ENCODE data around the gene KIF26B.

Gene KIF26B

DNA sequence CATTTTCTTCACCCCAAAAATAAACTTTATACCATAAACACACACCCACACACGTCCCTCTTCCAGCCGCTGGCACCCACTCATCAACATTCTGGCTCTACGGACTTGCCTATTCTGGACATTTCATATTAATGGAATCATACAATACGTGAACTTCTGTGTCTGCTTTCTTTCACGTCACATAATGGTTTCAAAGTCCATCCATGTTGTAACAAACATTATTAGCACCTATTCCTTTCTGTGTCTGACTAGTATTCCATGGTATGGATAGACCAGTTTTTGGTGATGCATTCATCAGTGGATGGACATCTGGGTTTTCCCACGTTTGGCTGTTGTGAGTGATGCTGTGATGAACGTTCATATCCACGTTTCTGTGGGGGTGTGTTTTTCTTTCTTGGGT is 323.2 kb downstream of the KIF26B start:
- no peak for DNase-seq

GRCh38 chr1:245480393-245481120 is 325.8 kb downstream of the KIF26B start:
- no peak for DNase-seq

DNA sequence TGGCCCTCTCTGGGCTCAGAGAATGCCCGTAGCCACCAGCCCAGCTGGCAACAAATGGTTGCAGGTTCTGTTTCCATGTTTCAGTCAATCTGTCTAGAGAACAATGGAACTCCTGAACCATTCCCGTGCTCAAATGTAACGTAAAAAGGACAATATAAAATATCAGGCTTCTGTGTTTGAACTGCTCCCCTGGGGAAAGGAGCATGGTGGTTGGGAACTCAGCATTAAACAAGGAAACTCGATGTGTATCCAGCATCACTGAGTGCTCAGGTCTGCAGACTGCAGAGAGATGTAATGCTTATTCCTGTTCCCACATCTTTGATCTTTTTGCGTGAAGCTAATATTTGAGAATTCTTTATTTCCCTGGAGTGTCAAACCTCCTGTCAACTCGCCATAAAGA is 326.5 kb downstream of the KIF26B start:
- no peak for DNase-seq

DNA sequence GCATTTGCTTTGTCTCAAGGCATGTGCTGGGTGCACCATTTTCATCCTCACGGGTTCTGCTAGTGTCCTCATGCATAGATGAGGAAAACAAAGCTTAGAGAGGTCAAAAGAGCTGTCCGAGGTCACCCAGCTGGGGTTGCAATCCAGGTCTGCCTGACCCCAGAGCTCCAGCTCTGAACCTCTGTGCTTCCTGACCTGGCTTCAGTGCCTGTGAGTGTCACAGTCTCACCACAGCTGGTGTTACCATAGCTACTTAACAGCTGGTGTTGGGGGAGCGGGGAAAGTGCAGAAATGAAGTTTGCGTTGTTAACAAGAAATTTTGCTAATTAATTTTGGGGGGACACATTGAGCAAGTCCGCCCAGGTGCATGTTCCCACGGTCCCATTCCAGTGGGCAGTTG is 328.5 kb downstream of the KIF26B start:
- no peak for DNase-seq

- DNase-seq: no peak
Measured at GRCh38 chr1:245484176-245484575, 329.4 kb downstream of the KIF26B start.

- no peak for DNase-seq
Measured at GRCh38 chr1:245485996-245486395, 331.2 kb downstream of the KIF26B start.

GRCh38 chr1:245486775-245487470 is 332.1 kb downstream of the KIF26B start:
- no peak for DNase-seq

DNA sequence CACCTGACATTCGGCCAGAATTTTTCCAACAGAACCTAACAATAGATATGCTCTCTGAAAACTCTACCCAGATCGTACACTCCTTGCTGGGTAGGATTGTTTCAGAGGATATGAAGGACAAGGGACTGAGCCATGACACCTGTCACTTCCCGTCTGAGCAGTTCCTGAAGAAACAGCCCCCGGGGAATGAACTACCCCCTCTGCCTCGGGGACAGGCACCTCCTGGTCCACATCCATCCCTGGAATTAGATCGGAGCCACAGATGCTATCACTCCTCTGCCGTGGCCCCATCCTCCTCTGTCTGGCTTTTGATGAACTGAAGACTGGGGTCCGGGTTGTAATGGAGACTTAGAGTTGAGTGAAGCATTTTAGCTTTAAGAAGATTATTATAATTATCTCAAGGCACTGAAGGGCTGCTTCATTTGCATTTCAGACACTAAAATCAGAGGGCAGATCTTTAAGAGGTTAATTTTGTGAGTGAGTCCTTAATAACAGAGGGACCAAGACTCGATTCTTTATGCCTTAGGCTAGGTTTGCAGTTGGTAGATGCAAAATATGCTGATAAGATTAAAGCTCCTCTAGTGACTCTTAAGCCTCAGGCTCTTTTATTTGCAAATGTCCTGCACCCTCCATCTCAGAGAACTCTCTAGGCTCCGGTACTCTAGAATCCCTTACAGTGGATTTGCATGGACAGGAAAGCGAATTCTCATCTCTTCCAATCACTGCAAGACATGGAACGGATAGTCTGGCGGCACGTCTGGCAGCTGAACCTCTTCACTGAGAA is 333.8 kb downstream of the KIF26B start:
- DNase-seq: no peak

DNA sequence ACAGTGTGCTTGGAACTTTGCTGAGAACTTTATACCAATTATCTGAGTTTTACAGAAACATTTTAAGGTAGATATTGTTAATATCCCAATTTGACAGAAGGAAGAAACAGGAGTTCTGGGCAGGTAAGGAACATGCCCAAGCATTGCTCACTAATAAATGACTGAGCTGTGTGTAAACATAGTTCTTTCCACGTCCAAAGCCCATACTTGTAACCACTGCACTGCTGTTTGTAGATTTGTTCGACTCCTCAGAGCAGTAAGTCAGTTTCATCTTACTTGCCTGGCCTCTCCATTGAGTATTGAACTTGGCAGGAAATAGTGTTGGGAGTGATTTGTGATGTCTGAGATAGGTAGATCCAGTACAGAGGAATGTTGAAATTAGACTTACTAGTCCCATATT is 335.1 kb downstream of the KIF26B start:
- DNase-seq: no peak

GRCh38 chr1:245493029-245493428 is 338.2 kb downstream of the KIF26B start:
- no peak for DNase-seq

GRCh38 chr1:245495681-245496080 is 340.9 kb downstream of the KIF26B start:
- no peak for DNase-seq

- no peak for DNase-seq
Measured at GRCh38 chr1:245500546-245500945, 345.8 kb downstream of the KIF26B start.

DNA sequence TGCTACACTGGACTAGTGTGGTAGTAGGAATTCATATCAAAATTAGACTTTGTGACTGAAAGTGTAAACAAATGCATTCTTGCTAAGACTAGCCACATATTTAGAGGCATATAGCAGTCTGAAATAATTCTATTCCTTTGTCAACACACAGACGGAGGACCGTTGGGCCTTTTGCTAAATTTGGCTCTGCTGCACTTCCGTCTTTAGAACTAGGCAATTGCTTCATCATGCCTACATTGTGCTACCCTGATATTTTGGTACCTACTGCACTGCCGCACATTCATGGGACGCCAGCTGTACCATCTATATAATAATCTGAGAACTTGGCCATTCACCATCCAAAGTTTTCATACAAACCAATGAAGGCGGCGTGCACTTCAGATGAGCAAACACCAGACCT is 346.8 kb downstream of the KIF26B start:
- DNase-seq: no peak

- DNase-seq: no peak
Measured at GRCh38 chr1:245503548-245503947, 348.8 kb downstream of the KIF26B start.

- no peak for DNase-seq
Measured at GRCh38 chr1:245510144-245510543, 355.4 kb downstream of the KIF26B start.

DNA sequence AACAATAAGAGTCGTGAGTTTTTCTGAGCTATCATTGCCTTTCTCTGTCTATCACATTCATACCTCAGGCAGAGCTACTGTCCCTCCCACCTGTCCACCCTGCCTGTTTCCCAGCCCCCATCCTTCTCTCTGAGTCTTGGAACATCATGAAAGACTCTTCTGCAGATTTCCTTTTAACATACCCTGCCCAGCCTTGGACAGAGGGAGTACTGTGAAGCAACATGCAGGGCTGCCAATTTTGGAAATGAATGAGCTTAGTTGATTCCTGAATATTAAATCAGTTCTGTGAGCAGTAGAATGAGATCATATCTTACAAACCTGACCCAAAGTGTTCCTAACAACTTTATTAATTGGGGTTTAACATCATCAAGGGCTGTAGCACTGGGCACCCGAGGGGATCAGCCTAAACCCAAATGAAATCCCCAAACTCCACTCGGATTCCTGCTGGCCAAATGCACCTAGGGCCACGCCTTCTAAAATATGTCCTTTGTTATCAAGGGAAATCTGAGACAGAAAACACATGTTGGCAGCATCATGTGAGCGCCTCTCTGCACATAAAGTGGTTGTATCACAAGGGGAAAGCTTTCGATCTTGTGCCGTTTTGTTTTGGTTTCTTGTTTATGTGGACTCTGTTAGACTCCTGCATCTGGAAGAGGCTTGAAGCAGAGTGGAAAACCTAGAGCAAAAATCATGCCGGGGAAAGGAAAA is 357.6 kb downstream of the KIF26B start:
- DNase-seq: no peak

DNA sequence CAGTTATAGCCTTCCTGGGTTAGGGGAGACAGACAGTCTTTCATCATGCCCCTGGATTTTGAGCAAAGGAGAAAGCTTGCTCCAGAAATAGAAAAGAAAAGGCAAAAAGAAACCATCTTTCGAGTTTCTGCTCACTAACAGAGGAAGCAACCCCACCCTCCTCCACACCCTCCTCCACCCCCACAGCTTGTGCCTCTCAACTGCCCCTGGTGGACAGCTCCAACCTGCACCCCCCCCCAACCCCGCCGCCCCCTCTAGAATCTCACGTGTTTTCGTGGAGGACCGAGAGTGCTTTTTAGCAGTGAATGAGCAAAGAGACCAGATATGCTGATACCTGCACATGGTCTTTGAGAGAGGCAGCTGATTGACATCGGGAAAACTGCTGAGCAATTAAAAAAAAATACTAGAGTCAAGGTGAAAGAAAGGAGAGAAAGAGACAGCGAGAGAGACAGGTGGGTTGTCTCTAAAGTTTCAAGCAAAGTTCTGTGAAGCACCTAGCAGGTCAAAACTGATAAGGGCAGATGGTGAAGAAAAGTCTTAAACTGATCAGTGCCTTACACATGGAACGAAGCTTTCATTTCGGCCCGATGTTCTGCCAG is 358.3 kb downstream of the KIF26B start:
- no peak for DNase-seq

- no peak for DNase-seq
Measured at GRCh38 chr1:245516284-245516759, 361.5 kb downstream of the KIF26B start.

DNA sequence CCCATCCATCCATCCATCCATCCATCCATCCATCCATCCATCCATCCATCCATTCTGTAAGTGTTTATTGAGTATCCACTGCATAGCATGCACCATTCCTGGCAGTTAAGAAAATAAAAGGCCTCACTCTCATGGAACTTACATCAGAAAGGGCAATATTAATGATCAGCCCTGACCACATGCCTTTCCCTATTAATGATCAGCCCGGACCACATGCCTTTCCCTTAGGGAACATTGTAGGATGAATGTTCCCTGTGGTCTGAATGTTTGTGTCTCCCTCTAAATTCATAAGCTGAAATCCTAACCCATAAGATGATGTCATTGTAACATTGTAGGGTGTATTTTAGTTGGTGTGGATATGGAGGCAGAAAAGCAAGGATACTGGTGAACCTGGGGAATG is 365.8 kb downstream of the KIF26B start:
- DNase-seq: no peak

DNA sequence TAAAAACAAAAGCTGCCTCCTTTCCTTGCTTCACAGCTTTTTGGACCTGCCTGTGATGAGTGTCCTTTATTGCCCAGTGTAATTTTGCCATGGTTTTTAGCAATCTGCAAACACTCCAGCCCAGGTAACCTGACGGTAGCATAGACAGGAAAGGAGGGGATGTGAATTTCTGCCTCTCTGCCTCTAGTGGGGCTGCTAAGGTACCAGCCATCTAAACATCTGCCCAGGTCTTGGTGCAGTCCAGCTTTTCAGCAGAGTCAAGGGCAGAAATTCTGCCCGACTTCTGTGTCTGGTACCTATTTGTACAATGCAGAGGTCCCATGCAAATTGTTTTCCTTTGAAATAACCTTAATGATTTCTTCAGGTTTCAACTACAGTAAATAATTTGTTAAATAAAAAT is 371.4 kb downstream of the KIF26B start:
- DNase-seq: no peak

DNA sequence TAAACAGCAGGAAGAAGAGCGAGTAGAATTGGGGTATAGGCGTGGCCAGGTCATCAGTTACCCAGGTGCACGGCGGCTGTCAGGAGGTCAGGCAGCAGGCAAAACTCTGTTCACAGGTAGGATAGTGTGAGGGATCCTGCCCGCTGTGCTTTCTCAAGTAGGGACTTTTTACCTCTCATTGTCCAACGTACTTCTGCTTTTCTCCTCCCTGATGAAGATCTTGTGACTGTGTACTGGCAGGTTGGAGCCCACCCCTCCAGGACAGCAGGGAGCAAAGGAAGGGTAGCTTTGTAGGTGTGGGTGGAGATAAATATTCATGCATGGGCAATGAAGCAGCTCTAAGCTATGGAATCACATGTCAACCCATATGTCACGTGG is 373.5 kb downstream of the KIF26B start:
- no peak for DNase-seq

DNA sequence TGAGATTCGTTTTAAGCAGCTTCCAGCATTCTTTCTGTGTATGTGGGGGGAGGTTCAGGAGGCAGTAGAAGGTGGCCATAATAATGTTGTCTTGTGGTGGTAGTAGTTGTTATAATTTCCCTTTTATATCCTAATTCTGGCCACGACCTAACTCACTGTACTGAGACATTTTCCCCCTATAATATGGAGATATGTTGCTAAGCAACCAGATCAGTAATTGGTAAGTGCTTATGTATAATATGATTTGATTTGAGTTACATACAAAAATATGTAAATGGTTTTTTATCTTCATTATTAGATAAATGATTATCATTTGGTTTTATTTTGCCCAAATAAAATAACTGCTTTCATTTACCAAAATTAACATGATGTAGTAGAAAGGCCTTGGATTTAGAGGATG is 376.2 kb downstream of the KIF26B start:
- DNase-seq: no peak

DNA sequence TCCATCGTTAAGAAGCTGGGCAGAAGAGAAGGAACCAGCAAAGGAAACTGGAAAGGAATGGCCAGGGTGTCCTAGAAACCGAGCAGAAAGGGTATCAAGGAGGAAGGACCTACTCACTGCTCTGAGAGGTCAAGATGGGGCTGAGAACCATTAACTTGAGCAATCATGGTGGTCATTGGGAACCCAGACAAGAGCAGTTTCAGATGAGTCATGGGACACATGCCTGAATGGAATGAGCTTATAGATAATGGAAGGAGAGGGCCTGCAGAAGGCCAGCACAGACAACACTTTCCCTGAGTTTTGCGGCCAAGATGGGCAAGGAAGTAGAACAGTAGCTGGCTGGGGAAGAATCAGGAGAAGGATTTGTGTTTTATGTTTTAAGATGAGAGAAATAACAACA is 383.2 kb downstream of the KIF26B start:
- DNase-seq: no peak

Data from CD4-positive, alpha-beta T cell treated with Interleukin-1 beta for 1 hour (primary cell).